Measurements from ENCODE around the gene HSPG2. TPM values are rescaled to one million over a fixed set of nuclear protein-coding genes. Genes with fewer than 3 reads are reported as not detected.

Gene HSPG2
- total and polyA plus RNA-seq, 2 of the 8 experiments (the other 6 are each of a cell fraction or from before 2014, with no cell fraction given), result 17.8 to 111 TPM

DNA sequence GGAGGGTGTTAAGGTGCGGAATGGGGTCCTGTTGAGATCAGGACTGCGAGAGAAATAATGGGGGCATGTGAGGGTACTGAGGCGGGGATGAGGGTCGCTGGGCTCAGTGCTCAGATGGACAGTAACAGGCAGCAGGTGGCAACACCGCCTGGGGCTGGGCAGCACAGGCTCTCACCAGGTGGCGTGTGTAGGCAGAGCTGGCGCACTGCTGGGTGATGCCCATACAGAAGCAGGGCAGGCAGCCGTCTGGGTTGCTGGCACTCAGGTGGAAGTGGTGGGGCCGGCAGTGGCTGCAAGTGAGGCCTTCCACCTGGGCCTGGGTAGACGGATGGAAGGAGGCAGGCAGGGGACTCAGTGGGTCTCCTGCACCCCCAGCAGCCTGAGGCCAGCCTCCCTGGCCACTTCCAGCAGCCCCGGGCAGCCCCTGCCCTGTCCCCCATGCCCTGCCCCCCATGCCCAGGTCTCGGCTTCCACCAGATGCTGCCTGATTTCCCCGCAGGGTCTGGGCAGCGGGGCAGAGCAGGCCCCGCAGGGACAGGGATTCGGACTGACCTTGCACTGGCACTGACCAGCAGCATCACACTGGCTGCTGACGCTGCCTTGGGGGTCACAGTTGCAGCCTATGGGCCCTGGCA is 64.5 kb downstream of the HSPG2 start (continued):
- TF ChIP-seq KDM4A (IDR thresholded peaks at IDR 0.05; ENCODE audit: low read depth, low read length, severe bottlenecking) (no peak), EGR1 (IDR thresholded peaks at IDR 0.05; ENCODE audit: borderline replicate concordance, low read depth, low read length) (no peak)
- TF ChIP-seq, protein P1, sequence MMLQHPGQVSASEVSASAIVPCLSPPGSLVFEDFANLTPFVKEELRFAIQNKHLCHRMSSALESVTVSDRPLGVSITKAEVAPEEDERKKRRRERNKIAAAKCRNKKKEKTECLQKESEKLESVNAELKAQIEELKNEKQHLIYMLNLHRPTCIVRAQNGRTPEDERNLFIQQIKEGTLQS (IDR thresholded peaks at IDR 0.05; ENCODE audit: insufficient read depth, low read depth, low read length), result no peak
